ENCODE measurements around the gene GPC6.
"Not testable (repeated sequence)": the region's sequence is repeated elsewhere in the genome, so short reads cannot be mapped to it uniquely, and the experiment has no call there.

The GPC6 gene

DNA sequence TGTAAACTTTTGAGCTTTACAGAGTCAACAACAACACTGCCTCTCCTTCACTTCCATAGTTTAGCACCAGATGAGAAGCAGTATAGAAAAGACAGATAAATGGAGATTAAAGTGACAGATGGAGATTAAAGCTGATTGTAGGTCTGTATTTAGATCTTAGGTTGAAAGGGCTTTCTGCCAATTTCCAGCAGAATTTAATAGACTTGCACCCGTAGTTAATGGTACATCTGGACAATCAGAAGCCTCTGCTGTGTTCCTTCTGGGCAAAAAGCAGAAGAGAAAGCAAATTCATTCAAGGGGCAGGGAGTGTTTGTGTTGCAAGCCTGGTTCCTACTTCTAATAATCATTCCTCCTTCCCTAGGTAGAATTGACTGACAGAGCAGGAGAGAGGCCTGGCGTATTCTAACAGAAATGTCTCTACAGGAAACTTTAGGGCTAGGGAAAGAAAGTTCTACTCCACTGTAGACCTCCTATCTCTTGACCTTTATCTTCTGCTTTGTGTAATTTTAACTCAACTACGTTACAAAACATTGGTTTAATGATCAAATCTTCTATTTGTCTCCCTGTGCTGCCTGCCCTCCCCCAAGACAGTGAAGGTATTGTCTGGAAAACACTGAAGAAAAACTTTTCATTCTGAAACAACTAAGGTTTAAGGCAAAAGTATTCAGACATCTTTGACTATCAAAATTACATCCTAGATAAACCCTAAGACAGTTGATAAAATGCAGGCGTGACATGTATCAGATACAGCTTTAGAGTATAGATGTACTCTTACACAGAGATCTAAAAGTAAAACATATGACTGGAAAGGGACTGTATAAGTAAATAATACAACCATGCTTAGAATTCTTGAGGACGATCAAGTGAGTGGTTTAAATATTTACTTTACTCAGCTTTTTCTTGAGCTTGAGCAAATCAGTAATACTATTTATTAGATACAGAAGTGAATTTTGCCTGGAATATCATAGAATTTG is 44.4 kb downstream of the GPC6 start:
- peak; percentile 99 for DNase-seq

DNA sequence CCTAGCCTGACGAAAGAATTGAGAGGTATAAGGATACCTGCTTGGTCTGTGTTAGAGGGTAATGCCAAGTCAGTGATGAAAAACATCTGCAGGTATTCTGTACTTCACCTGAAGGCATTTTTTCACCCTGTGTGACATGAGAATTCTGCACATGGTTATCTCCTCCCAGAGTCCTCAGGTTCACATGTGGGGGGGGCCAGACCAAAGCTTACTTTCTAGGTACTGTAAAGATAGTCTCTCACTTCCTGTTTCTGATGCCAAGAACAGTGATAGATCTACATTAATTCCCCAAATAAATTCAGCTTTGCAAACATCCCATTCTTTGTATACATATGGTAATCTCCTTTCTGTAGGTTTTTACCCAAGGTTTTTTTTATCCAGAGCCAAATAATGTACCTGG is 53.4 kb downstream of the GPC6 start:
- DNase-seq: peak; percentile 50

DNA sequence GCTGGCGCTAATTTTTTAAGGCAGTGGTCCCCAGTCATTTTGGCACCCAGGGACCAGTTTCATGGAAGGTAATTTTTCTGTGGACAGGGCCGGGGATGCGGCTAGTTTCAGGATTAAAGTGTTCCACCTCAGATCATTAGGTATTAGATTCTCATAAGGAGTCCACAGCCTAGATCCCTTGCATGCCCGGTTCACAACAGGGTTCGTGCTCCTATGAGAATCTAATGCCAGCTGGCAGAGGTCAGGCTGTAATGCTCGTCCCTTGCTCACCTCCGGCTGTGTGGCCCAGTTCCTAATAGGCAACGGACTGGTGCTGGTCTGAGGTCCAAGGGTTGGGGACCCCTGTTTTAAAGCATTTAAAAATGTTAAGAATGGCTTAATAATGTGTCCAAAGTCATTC is 54.1 kb downstream of the GPC6 start:
- no peak for DNase-seq

DNA sequence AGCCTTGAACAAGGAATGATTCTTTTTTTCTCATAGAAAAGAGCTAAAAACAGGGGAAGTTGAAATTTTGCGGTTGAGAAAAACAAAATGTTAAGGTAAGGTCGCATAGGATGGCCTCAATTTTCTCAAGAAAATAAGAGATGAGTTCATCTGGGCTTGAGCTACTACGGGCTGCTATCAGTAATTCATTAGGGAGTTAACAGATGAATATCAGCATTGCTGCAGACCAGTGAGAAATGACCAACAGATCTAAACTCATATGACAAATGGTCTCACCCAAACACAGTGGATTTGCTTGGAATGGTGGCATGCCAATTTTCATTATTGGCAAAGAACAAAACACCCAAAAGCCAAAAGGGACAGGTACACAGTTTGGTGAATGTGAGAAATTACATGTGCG is 56.6 kb downstream of the GPC6 start:
- no peak for DNase-seq

DNA sequence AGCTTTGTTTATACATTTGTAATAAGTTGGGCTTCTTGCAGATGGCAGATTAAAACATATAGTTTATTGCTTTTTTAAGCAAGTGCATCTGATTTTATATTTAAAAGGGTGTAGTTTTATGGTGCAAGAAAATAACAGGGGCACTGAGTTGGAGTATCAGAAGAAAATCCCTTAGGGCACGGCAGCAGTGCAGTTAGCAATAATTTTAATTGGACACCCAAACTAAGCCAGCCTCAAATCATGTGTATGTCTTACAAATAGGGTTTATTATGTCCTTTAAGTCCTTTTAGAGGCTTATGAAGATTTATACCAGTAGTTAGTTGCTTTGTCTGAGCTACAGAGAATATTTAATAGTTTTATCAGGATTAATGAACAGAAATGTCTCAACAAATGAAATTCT is 57.5 kb downstream of the GPC6 start:
- DNase-seq: peak; percentile 33

DNA sequence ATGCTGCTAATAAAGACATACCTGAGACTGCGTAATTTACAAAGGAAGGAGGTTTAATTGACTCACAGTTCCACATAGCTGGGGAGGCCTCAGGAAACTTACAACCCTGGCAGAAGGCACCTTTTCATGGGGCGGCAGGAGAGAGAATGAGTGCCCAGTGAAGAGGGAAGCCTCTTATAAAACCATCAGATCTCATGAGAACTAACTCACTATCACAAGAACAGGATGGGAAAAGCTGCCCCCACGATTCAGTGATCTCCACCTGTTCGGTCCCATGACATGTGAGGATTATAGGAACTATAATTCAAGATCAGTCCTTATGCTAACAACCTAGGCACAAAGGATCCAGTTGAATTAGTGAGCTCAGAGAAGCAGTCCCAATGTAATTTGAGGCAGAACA is 59.4 kb downstream of the GPC6 start:
- peak; percentile 82 for DNase-seq

DNA sequence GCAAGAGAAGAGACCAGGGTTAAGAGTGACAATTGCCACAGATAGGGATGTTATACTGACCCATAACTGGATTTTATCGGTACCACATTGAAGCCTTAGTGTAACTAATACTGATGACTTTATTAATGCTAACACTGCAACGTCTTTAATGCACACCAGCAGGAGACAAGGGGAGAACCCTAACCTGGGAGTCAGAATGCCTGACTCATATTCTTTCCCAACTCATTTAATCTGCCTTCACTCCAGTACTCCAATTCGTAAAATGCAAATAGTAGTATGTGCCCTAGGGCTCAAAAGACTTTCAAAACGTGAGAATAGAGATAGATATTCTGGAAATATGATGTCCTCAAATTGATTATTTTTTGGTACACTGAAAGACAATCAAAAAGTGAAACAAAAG is 62.4 kb downstream of the GPC6 start:
- DNase-seq: peak; percentile 66

DNA sequence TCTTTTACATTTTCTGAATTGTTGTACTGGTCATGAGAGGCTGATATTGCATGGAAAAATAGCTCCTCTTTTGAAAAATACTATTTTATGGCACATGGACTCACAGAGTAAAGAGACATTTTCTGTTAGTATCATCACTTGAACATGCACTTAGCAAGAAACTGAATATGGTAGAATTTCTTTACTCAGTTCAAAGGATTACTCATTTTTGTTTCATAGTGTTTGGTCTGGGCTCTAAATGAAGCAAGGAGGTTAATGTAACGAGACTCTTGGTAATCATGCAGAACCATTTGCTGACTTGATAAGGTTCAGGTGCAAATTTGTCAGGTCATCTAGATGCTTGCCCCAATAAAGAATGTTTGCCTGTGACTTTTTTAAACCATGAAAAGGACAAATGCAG is 63.2 kb downstream of the GPC6 start:
- DNase-seq: peak; percentile 81

DNA sequence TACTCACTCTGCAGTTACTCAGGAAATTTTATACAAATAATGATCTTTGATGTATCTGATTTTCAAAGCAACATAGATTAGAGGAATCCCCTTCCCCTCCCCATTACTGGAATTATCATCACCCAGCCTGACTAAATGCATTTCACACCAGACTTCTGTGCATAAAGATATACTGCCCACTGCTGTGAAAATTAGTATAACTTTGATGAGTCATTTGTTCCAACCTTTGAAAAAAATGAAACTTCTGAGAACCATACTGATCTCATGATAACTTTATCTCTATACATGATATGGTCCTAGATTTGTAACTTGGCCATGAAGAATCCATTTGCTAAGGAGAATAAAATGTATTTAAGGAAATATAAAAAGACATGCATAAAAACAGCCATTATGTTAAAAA is 63.9 kb downstream of the GPC6 start:
- DNase-seq: peak; percentile 77

DNA sequence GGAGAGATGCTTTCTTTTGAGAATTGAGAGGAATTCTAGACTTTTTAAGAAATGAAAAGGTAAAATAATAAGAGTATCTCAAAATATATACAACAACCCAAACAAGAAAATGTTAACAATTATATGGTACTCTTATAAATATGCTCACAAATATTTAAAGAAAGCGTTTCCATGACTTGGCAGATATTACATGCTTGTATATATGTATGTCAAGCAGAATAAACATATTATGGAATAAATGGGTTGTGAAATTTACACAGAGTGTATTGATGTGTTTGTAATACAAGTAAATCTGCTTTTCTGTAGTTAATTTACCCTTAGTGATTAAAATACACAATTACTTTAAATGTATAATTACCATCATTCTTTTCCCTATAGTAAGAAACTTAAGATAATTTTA is 65.8 kb downstream of the GPC6 start:
- no peak for DNase-seq

DNA sequence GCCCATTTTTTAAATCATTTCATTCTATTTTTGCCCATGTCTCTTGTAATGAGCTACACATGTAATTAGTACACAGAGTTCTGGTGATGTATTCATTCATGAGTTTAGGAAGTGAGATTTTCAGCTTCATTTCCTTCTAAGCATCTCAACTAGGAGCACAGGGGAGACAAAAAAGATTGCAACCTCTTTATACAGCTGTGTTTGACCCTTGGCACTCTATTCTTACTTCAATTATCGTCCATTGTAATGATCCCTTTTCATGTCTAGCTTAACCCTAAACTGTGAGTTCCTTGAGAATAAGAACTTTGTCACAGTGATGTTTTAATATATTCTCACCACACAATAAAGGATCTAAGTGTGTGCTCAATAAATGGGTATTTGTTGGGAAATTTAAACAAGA is 67.1 kb downstream of the GPC6 start:
- peak; percentile 56 for DNase-seq

DNA sequence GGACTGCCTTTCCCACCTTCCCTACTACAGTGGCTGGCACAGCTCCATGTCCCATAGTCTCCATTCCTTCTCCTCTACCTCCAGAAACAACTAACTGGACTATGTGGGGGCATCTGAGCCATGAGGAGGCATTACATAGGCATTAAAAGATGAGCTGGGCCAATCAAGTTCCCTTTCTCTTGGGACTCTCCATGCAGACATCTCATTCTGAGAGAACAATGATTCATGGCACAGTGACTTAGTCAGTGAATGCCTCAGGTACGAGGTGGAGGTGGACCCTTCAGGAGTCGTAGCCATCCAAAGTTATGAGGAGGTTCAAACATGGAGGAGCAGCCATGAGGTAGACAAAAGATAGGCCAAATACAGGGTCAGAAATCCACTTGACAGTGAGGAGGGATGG is 70.0 kb downstream of the GPC6 start:
- DNase-seq: no peak

DNA sequence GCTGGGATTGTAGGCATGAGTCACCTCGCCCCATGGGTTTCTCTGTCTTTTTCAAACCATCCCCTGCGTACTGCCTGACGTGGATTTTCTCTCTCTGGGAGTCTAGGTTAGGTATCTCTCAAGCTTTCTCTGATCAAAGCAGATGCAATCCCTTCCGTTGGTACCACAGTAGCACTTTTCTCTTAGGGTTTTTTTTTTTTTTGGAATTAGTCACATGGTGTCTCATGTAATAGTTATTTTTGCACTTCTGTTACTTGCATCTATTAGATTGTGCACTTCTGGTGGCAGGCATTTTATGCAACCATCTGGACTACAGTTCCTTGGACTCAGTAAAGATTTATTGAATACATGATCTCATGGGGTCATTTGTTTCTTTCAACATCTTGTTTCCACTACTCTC is 72.1 kb downstream of the GPC6 start:
- DNase-seq: peak; percentile 69

DNA sequence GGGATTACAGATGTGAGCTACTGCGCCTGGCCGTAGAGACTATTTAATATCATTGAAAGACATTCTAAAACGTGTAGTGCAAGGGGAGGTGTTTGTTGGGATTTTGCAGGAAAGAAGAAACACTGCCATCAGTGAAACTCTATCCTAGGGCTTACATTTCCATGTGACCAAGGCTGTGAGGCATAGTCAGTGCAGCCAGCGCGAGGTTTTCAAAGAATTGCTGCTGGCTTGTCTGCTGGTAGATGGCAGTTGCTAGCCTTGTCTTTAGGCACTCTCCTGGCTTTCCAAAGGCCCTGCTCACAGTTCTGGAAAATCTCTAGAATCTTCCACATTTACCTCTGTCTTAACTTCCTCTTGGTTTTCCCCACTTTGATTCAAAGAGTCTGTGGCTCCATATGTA is 77.5 kb downstream of the GPC6 start:
- DNase-seq: no peak

DNA sequence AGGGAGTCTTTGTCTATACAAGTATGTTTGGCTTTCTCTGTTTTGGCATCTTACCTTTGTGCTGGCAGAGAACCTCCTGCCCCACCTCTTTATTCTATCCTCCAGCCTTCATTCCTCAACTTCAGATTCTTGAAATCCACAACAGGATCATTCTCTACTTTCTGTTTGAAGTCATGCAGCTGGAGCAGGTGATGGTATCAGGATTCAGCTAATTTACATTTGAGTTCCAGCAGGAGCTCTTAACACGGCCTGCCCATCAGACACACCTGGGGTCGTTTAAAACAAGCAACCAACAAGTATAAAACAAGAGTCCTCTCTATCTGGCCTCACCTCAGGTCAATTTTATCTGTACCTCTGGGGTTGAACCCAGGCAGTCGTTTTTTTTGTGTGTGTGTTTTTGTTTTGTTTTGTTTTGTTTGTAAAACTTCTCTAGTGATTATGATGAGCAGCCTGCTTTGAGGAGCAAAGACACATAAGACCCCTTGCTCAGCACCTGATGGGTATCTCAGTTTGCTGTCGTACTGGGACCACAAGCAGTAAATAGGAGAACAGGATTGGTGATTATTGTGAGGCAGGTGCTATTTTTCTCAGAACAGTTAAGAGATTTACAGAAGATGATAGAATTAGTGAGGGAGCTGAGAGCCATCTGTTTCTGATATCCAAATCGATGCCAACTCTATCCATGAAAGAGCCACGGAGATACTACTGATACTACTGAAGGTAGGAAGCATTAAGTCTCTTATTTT is 78.4 kb downstream of the GPC6 start:
- peak; percentile 69 for DNase-seq

DNA sequence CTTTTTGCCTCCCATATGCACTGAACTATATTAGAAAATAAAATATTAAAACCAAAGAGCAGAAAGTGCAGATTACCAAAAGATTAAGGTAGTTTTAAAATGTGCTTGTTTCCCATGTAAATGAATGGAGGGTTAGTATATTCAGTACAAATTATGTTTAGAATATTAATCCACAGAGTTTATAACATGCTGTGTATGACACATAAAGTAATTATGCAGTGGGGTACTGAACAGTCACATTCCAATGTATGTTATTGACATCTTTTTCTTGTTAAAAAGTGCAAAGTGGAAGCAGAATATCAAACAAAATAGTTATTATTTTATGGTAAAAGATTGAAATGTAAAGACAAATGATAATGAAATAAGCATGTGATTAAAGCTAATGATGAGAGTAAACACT is 79.3 kb downstream of the GPC6 start:
- DNase-seq: no peak

DNA sequence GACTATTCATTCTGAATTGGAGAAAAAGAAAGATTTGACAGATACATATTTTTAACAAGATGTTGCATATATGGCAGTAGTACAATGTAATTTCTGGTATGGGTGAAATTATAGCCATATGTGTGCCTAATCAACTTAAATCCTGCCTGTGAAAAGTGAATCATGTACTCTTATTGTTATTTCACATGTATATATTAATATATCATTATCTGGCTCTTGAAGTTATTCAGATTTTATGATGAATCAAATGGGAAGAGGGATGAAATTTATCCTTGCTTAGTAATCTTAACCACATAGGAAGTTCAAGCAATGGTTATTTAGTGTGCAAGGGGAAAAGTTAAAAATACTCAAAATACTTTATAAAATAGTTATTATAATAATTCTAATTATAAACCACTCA is 80.5 kb downstream of the GPC6 start:
- no peak for DNase-seq

DNA sequence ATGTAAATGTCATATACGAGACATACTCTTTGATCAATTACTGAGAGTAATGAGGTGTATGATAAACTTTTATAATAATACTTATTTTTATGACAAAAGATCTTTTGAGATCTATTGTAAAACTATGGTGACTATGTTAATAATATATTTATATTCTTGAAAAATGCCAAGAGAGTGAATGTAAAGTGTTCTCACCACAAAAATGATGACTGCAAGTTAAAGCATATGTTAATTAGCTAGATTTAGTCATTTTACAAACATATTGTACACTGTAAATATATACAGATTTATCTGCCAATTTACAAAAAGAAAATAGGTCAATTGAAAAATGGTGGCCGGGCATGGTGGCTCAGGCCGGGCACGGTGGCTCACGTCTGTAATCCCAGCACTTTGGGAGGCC is 81.0 kb downstream of the GPC6 start:
- DNase-seq: no peak

DNA sequence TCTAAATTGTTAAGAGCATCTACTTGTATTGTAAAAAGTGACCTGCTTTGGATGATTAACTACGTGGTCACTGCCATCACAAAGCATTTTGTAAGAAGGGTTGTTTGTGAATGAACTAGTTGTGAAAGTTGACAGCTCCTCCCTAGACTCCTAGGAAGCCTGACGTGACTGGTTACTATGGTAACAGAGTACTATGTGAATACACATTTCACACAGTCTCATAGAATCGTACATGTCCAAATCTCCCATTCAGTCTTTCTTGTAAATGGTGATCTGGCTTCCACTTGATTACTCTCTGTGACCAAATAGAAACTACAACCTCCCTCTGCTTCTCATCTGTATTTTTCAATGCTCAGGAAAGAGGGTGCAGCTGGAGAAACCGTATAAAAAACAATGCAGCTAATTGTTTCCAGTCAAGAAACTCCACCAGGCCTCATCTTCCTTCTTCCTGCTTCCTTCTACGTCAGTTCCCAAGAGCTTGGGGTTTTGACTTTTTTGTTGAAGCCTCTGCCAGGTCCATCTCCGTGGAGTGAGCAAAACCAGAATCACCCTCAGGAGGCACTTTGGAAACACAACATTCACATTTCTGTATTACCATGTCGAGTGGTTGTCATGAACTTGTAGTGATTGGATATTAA is 83.4 kb downstream of the GPC6 start:
- peak; percentile 53 for DNase-seq

DNA sequence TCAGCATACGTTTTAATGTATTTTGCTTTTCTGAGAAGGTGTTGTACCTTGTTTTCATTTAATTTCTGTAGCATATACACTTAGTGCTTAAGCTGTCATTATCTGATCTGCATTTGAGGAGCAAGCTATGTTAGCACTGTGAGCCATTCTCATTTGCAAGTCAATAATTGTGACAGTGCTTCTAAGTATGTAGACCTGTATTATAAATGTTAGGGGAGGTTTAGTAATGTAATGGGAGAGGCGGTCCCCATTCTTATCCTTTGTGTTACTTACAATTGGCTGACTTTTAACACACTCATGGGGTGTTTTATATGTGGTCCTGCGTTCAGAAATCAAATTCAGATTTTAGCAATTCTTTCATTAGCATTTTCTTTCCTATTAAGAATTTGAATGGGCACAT is 90.2 kb downstream of the GPC6 start:
- DNase-seq: peak; percentile 93

DNA sequence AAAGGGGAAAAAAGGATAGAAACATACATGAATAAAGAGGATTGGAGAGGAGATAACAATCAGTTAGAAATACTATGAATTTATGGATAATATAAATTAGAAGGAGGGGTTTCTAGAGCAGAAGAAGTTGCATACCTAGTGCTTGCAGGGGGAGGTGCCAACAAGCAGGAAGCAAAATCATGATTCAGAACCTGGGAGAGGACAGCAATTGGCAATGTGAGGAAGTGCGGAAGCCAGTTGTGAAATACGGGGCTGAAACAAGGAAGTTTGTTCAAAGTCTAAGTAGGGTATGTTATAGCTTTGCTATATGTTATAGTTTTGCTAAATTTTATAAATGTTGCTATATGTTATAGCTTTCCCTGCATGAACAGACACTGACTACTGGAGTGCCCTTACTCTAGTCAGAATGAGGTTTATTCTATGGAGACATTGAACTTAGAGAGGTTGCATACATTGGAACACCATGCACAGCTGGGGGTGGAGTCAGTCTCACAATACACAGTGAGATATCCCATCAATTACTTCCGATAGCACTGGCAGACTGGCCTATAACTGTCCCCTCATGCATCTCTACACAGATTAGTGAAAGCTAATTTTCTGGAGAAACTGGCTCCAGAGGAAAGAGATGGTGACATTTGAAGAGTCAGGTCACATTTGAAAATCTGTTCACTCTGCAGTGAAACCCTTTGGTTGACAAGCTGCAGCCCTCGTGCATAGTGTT is 92.1 kb downstream of the GPC6 start:
- DNase-seq: peak; percentile 89

DNA sequence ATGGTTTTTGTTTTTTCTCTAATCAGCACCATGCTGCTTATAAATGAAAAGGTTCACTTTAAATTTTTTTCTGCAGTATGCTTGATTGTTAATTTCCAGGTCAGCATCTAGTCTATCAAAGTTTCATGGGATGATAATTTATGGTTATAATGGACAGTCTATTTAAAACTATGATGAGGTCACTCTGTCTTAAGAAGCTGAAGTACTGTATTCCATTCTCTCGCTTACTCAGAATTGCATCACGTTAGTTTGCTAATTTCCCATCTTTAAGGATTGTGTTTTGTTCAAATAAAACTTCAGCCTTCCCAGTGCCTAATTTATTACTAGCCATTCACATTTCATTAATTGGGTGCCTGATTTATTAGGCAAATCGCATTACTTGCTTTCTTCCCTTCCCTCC is 94.3 kb downstream of the GPC6 start:
- DNase-seq: peak; percentile 58

DNA sequence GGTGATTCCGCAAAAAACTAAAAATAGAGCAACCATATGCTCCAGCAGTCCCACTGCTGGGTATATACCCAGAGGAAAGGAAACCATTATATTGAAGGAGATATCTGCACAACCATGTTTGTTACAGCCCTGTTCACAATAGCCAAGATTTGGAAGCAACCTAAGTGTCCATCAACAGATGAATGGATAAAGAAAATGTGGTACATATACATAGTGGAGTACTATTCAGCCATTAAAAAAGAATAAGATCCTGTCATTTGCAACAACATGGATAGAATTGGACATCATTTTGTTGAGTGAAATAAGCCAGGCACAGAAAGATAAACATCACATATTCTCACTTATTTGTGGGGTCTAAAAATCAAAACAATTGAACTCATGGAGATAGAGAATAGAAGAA is 97.3 kb downstream of the GPC6 start:
- DNase-seq: not testable (repeated sequence)

Measured in NCI-H69 (cell line).